Stimulated activated CD4-positive, alpha-beta T cell treated with anti-CD3 and anti-CD28 coated beads, Interleukin-1b, Interleukin-23, amount 100 ng/mL, for 4 hours (primary cell): Measurements from ENCODE around the gene FBXL5.

Source experiments
- DNase-seq, 2 donors: peaks; one replicate each; pipeline ENCODE4 v3.0.0-alpha.2; 2020; ENCODE audit warnings: low read depth in 2 of 2

FBXL5 gene

DNA sequence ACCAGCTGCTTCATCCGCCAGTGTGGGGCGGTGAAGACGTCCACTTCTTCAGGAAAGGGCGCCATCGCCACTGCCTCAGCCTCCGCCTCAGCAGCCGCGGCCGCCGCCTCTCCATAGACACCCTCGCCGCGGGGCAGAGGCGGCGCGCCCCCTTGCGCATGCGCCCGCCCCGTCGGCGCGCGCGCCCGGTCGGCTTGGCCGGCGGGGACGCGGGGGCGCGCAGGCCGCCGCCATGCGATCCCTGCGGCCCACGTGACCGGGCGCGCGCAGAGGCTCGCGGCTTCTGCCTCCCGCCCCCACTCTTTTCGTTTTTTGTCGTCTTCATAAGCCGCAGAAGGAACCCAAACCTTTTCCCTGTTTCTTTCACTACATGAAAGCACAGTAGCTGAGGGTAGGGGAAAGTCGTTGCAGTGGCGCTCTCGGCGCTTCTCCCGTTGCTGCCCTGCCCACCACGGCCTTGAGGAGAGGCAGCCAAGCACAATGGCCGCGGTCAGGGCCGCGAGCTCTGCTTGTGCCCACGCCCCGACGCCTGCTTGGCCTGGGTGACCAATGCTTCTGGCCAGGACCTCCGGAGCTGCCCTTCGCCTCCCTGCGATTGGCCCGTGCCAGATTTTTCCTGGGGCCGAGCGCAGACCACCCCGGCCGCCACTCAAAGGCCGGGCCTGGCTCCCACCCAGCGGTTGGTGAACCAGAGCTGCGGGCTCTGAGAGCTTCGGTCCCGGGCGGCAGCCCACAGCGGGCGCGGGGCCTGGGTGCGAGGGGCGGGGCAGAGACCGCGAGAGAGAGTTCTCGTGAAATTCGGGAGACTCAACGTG is at the start of gene FBXL5:
FBXL5 (minus strand) TSS at position 135 of the 815 bp plus-strand sequence; CDS start at position 65, 70 bp downstream.
- peak; percentile 70 to 80 for DNase-seq

DNA sequence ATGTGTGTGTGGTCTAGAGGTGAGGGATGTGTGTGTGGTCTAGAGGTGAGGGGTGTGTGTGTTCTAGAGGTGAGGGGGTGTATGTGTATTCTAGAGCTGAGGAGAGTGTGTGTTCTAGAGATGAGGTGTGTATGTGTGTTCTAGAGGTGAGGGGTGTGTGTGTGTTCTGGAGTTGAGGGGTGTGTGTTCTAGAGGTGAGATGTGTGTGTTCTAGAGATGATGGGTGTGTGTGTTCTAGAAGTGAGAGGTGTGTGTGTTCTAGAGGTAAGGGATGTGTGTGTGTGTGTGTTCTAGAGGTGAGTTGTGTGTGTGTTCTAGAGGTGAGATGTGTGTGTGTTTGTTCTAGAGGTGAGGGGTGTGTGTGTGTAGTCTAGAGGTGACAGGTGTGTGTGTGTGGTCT is 49.0 kb upstream of the FBXL5 start:
- DNase-seq = no peak

DNA sequence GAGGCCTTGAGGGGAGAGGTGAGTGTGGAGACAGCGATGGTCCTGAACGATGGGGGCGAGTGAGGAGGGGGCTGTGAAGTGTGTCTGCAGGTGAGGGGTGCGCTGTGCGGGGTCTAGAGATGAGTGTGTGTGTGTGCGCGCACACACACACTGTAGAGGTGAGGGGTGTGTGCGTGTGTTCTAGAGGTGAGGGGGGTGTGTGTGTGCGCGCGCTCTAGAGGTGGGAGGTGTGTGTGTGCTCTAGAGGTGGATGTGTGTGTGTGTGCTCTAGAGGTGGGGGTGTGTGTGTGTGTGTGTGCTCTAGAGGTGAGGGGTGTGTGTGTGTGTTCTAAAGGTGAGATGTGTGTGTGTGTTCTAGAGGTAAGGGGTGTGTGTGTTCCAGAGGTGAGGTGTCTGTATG is 48.3 kb upstream of the FBXL5 start:
- no peak for DNase-seq

DNA sequence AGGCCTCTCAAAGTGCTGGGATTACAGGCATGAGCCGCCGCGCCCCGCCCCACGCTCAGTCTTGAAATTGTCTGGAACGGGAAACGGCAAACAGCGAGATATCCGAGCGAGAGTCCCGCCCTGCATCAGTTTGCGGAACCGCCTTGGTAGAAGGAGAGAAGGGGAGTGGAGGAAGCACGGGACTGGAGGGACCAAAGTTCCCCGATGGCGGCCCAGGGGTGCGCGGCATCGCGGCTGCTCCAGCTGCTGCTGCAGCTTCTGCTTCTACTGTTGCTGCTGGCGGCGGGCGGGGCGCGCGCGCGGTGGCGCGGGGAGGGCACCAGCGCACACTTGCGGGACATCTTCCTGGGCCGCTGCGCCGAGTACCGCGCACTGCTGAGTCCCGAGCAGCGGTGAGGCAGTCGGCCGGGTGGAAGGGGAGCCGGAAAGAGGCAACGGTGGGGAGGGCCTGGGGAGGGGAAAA is 47.8 kb upstream of the FBXL5 start, which contains the start of gene BST1:
BST1 (plus strand) TSS at position 125 of the 463 bp plus-strand sequence; CDS start at position 205, 80 bp downstream.
- peak; percentile 21 to 32 for DNase-seq

GRCh38 chr4:15696866-15697265 is 41.7 kb upstream of the FBXL5 start:
- no peak for DNase-seq

DNA sequence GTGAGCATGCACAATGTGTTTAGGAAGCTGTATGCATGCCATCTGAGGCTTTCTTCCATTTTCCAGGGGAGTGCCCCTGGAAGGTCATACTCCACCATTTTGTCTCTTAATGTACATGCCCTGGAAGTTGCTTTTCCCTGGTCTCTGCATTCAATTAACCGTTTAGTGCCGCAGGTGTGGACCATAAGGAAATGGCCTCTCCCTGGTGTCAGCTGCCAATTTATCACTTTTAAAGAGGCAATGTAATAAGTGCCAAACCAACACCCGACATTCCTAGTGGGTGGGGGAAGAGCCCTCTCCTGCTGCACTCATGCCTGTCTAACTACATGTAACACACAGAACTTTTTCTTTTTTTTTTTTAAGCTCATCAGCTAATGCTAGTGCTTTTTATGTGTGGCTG is 40.6 kb upstream of the FBXL5 start:
- no peak for DNase-seq

- no peak for DNase-seq
Measured at GRCh38 chr4:15695240-15695699, 40.1 kb upstream of the FBXL5 start.

GRCh38 chr4:15694431-15694830 is 39.3 kb upstream of the FBXL5 start:
- DNase-seq = no peak

- no peak for DNase-seq
Measured at GRCh38 chr4:15692602-15693001, 37.4 kb upstream of the FBXL5 start.

DNA sequence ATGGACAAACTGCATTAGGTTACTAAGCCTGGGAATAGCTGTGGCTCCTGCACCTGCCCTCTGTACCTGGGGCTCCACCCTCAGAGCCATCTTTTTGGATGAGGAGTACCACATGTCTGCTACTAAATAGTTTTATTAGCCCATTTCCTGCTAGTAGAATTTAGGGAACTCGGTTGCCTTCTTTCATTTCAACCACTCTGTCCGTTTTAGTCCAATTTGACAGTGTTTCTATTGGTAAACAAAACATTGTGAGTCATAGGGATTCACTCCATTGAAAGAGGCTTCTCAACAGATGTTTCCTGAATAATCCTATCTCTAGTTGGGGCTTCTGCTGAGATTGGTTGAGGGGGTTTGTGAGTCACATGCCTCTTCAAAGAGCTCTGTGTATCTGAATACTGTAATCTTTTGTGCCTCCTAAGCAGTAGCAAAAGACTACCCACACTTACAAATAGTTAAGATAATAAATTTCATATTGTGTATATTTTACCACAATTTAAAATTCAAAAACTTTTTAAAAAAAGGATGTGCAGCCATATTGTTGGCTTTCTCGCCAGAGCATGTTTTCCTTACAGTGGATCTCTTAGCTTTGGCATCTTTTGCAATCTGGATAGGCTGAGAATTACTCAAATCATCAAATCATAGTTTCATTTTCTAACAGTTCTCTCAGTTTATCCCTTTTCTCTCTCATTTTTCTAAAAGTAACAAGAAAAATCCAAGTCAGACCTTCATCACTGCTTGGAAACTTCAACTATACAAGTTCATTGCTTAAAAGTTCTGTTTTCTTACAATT is 36.4 kb upstream of the FBXL5 start:
- DNase-seq = no peak

DNA sequence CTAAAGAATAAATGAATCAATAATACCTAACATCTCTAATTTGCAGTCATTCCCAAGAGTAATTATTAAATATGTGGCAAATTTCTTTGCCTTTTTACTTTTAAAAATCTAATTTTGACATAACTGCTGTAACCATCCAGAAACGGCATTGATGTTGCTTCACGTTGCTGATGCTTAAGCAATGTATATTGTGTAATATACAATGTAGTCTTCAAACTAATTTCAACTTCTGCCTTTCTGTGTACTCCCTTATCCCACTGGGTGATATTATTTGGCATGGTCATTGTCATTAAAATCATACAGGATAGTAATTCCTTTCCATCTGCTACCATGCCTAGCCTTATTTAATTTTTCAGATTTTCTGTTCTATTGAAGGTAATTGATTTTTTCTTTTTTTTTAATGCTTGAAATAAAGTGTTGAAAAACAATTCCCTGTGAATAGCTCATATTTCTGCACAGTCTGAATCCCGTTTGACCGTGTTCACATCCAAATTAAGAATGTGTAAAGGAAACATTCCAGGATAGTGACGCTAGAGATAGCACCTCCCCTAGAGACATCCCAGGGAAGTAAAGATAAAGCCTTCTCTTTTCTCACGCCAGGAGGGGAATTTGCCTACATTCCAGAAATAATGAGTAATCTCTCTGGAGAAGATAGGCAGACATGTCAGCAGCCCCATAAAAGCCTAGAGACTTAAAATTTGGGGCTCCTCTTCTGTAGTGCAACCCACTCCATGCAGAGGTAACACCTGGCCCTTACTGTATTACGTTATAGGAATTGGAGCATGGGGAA is 35.1 kb upstream of the FBXL5 start:
- DNase-seq = no peak

DNA sequence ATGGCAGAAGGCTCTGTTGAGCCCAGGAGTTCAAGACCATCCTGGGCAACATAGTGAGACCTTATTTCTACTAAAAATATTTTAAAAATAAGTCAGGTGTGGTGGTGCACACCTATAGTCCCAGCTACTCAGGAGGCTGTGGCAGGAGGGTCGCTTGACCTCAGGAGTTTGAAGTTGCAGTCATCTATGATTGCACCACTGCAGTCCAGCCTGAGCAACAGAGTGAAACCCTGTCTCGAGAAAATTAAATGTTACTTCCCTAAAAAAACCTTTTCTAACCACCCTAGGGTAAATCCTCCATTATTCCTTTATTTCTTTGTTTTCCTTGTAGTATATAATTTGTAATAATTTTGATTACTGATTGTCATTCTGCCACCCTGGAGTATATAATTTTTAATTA is 34.4 kb upstream of the FBXL5 start:
- DNase-seq = no peak

- DNase-seq = no peak
Measured at GRCh38 chr4:15688051-15688450, 32.9 kb upstream of the FBXL5 start.

GRCh38 chr4:15684498-15684897 is 29.3 kb upstream of the FBXL5 start:
- no peak for DNase-seq

- no peak for DNase-seq
Measured at GRCh38 chr4:15683143-15683495, 28.0 kb upstream of the FBXL5 start.

GRCh38 chr4:15682242-15683142 is 27.3 kb upstream of the FBXL5 start:
- no peak for DNase-seq

DNA sequence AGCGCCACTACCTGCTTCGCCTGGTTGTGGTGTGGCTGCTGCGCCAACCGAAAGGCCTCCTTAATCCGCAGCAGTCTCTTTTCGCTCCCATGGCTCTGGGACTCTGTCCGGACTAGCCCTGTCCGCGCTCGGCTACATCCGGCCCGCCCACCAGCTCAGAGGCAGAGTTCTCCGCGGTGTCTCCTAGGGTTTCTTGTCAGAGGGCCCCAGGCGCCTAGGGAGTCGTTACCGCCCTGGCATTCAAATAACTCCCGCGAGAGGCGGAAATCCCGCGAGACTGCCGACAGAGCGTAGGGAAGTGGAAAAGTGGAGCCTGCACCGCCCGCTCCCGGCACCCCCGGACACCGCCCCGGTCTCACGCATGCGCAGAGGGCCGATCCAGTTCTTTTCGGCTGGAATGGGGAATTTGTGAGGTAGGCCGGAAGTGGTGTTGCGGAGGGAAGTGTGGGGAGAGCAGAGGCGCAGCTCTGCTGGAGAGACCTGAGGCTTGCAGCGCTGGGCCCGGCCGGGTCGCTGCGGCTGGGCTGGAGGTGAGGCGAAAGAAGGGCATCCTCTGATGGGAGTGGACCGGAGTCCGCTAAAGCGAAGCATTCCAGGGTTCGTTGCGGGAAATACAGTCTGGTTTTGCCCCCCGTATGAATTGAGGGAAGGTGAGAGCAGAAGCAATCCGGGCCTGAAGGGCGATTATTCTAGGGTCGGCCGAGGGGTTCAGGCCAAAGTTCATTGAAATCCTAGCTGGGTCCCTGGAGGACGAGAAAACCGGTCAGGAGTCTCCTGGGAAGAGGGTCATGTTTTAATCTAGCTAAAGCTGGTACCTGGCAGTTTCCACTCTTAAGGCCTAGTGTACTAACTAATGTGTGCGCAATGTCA is 26.4 kb upstream of the FBXL5 start, which contains the start of gene FAM200B:
FAM200B (plus strand) TSS at position 456 of the 870 bp plus-strand sequence. CDS start 5,151 bp downstream, outside the sequence.
- peak; percentile 99 for DNase-seq

DNA sequence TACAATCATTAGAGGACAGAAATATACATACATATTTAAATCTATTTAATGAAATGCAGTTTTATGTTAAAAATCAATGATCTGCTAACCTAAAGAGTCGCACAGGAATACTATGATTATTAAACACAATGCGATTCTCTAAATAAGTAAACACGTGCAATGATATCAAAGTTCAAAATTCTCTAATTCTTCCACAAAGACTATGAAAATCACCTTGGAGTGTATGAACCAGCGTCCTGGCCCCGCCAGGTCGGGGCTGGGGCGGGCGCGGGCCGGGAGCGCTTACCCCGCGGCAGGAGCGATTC is 25.9 kb upstream of the FBXL5 start:
- DNase-seq = no peak

GRCh38 chr4:15677507-15677988 is 22.4 kb upstream of the FBXL5 start:
- DNase-seq = no peak

DNA sequence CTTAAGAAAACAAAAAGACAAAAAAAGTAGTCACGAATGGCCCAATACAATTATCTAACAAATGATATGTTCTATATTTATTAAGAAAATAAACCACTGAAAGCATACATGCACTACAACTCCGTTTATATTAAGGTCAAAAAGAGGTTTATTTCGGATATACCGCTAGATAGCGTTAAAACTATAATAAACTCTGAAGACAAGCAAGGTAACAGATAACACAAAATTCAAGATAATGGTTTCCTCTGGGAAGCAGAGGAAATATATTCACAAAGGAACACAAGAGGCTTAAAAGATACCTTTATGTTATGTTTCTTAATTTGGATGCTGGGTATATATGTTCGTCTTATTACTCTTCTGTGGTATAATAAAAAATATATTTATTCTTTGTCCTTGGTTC is 21.7 kb upstream of the FBXL5 start:
- no peak for DNase-seq
